ENCODE results near the gene GTF3C4.

GRCh38 chr9:132708239-132708638, 38.0 kb downstream of the GTF3C4 start:
- TF ChIP-seq CTCF (IDR thresholded peaks at IDR 0.05; ENCODE audit: low read depth, low read length, poor library complexity, severe bottlenecking), result no peak
- TF ChIP-seq EZH2phosphoT487 (IDR thresholded peaks at IDR 0.05; ENCODE audit: borderline replicate concordance, low read length), result no peak
